ENCODE results near the gene LMBRD1. TPM values are rescaled to one million over a fixed set of nuclear protein-coding genes. Genes with fewer than 3 reads are reported as not detected.

The LMBRD1 gene
- total and polyA plus RNA-seq, 7 donors = 21.6 to 73.8 (median 37.6) TPM

DNA sequence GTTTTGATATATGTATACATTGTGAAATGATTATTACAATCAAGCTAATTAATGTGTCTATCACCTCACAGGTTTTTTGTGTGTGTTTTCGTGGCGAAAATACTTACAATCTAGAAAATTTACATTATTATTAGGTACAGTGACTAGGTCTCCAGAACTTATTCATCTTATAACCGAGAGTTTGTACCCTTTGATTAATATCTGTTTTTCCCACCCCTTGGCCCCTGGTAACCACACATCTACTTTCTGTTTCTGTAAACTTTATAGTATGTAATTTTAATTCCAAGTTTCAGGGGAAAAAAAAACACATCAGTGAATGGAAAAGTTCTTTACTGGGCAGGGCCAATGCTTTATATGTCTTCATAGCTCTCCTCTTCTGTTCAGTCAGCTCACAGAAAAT, 131.4 kb downstream of the LMBRD1 start:
- no peak for DNase-seq
- Histone ChIP-seq H3K4me1 (no peaks in the 10 kb centered on the region), H3K27me3 (no peaks in the 10 kb centered on the region), H3K27ac (no peak overlapping the region), H3K9me3 (no peaks in the 10 kb centered on the region), H3K36me3 (no peaks in the 10 kb centered on the region), H3K4me3 (no peak overlapping the region)
- TF ChIP-seq POLR2AphosphoS5 (IDR thresholded peaks at IDR 0.05) = no peak
- TF ChIP-seq, protein P1, sequence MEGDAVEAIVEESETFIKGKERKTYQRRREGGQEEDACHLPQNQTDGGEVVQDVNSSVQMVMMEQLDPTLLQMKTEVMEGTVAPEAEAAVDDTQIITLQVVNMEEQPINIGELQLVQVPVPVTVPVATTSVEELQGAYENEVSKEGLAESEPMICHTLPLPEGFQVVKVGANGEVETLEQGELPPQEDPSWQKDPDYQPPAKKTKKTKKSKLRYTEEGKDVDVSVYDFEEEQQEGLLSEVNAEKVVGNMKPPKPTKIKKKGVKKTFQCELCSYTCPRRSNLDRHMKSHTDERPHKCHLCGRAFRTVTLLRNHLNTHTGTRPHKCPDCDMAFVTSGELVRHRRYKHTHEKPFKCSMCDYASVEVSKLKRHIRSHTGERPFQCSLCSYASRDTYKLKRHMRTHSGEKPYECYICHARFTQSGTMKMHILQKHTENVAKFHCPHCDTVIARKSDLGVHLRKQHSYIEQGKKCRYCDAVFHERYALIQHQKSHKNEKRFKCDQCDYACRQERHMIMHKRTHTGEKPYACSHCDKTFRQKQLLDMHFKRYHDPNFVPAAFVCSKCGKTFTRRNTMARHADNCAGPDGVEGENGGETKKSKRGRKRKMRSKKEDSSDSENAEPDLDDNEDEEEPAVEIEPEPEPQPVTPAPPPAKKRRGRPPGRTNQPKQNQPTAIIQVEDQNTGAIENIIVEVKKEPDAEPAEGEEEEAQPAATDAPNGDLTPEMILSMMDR (IDR thresholded peaks at IDR 0.05) = no peak
- TF ChIP-seq EP300 (IDR thresholded peaks at IDR 0.05) = no peak
- TF ChIP-seq POLR2A (IDR thresholded peaks at IDR 0.05) = no peak
- WGBS, 2 donors = 86% methylated on average over 3 of the region's 3 CpGs
- intact Hi-C loops (cut with DNase I) = no loop called here

DNA sequence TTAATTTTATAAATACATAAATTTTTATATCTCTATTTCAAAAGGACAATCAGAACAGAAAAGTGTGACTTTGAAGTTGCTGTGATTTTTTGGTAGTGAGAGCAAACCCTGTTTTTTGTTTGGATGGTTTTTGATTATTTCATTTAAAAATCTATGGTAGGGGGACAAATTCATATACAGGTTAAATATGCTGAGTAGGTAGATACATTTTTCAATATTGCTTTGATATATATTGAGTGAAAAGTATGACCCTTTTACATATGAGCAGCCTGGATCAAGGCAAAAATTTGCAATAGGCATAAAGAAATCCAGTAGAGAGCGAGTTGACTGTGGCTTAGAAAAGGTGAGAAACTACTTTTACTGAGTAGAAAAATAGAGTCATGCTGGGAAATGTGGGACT, 132.3 kb downstream of the LMBRD1 start:
- Histone ChIP-seq H3K27me3 (no peaks in the 10 kb centered on the region), H3K36me3 (no peaks in the 10 kb centered on the region), H3K4me1 (no peaks in the 10 kb centered on the region), H3K27ac (no peak overlapping the region), H3K9me3 (peaks cover 0 to 2% (median under 1%) of the 10 kb centered on the region in 4 donors), H3K4me3 (no peak overlapping the region)
- intact Hi-C loops (cut with DNase I) = no loop called here
- TF ChIP-seq, protein P1 (IDR thresholded peaks at IDR 0.05) = no peak
- TF ChIP-seq POLR2A (IDR thresholded peaks at IDR 0.05) = no peak
- TF ChIP-seq POLR2AphosphoS5 (IDR thresholded peaks at IDR 0.05) = no peak
- TF ChIP-seq EP300 (IDR thresholded peaks at IDR 0.05) = no peak
- 89 to 90% methylated on average over 1 of the region's 1 CpG for WGBS, 2 donors
- no peak for DNase-seq

DNA sequence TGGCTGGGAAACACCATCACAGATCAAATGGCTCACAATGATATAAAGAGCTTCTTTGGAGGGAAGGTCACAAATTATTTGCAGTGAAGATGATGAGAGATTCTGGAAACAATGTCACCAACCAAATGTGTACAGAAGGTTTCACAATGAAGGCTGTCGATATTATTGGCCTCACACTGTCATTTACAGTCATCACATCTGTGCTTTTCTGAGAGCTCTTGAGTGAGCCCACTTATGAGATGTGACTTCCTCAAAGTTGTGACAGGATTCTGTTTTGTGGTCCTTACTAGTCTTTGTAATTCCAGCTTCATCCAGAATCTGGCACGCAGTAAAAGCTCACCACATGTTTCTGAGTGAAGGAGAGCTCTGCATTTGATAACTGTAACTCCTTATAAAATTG, 133.6 kb downstream of the LMBRD1 start:
- Histone ChIP-seq H3K36me3 (no peaks in the 10 kb centered on the region), H3K4me3 (no peak overlapping the region), H3K27me3 (no peaks in the 10 kb centered on the region), H3K9me3 (peaks cover 0 to 10% (median 4%) of the 10 kb centered on the region in 4 donors), H3K27ac (no peak overlapping the region), H3K4me1 (no peaks in the 10 kb centered on the region)
- DNase-seq = no peak
- WGBS, 2 donors = 82 to 84% methylated on average over 2 of the region's 2 CpGs
- TF ChIP-seq, protein P1 (IDR thresholded peaks at IDR 0.05) = no peak
- TF ChIP-seq POLR2A (IDR thresholded peaks at IDR 0.05) = no peak
- no peak for TF ChIP-seq EP300 (IDR thresholded peaks at IDR 0.05)
- no peak for TF ChIP-seq POLR2AphosphoS5 (IDR thresholded peaks at IDR 0.05)
- intact Hi-C loops (cut with DNase I) = no loop called here

DNA sequence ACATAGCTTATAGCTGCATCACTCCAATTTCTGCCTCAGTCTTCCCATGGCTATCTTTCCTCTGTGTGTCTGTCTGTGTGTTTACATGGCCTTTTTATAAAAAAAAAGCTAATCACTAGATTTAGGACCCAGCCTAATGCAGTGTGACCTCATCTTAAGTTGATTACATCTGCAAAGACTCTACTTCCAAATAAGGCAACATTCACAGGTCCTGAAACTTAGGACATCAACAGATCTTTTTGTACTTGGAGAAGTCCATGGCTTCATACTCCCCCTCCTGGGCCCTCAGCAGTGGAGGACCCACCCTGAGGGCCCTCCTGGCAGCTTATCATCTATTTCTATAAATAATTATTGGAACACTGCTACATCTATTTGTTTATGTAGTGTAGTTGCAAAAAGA, 146.1 kb downstream of the LMBRD1 start:
- no peak overlapping the region for H3K27ac ChIP-seq
- intact Hi-C loops (cut with DNase I) = no loop called here
- TF ChIP-seq POLR2A (IDR thresholded peaks at IDR 0.05) (no peak), POLR2AphosphoS5 (IDR thresholded peaks at IDR 0.05) (no peak), EP300 (IDR thresholded peaks at IDR 0.05) (no peak)
- TF ChIP-seq, protein P1 (IDR thresholded peaks at IDR 0.05) = no peak
- DNase-seq = no peak
- no peak overlapping the region for H3K4me3 ChIP-seq
- H3K36me3 ChIP-seq = no peaks in the 10 kb centered on the region
- no peaks in the 10 kb centered on the region for H3K9me3 ChIP-seq
- no peaks in the 10 kb centered on the region for H3K27me3 ChIP-seq
- no peaks in the 10 kb centered on the region for H3K4me1 ChIP-seq

DNA sequence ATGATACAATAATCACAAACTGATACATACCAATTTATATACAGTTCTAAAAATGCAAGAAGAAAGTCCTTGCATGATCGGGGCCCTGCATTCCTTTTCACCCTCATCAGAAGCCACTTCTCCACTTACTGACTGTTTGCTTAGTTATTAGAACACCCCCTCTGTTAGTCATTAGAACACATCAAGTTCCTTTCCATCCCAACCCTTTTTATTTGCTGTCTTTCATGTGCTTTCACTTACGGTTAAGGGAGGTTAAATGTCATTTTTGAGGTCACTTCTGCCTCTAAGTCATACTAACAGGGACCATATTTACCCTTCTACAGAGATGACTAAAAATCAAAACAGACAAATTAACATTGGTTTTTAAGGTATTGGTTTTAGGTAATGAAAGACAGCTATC, 149.1 kb downstream of the LMBRD1 start:
- Histone ChIP-seq H3K27ac (no peak overlapping the region), H3K9me3 (peaks cover 0 to 2% (median 0%) of the 10 kb centered on the region in 4 donors), H3K4me3 (no peak overlapping the region), H3K4me1 (no peaks in the 10 kb centered on the region), H3K36me3 (no peaks in the 10 kb centered on the region), H3K27me3 (no peaks in the 10 kb centered on the region)
- DNase-seq = no peak
- intact Hi-C loops (cut with DNase I) = no loop called here
- WGBS, 2 donors = 80 to 83% methylated on average over 2 of the region's 2 CpGs
- TF ChIP-seq, protein P1 (IDR thresholded peaks at IDR 0.05) = no peak
- no peak for TF ChIP-seq EP300 (IDR thresholded peaks at IDR 0.05)
- TF ChIP-seq POLR2A (IDR thresholded peaks at IDR 0.05) = no peak
- no peak for TF ChIP-seq POLR2AphosphoS5 (IDR thresholded peaks at IDR 0.05)
